GM13976 (cell line): ENCODE data around the gene KRT73.

Source experiments
- DNase-seq: peaks from one replicate; pipeline ENCODE4 v3.0.0; 2012; ENCODE audit warnings: low spot score
- in situ Hi-C: fragments of 300-500 bp; cut with MboI; formaldehyde crosslinking; loops from one replicate; pipeline ENCODE4 v1.12.0; 2022; ENCODE audit warnings: low sequenced_read_pairs, mixed read lengths, inconsistent platforms; ENCODE audit not compliant: unreplicated experiment
- TF ChIP-seq, protein P1 (sequence below): IDR thresholded peaks from 2 replicates; pipeline ENCODE4 v1.5.1; 2012; ENCODE audit warnings: borderline replicate concordance, mild to moderate bottlenecking; ENCODE audit not compliant: insufficient read depth; ENCODE audit errors: extremely low read depth, missing control alignments, control extremely low read depth

Gene KRT73

DNA sequence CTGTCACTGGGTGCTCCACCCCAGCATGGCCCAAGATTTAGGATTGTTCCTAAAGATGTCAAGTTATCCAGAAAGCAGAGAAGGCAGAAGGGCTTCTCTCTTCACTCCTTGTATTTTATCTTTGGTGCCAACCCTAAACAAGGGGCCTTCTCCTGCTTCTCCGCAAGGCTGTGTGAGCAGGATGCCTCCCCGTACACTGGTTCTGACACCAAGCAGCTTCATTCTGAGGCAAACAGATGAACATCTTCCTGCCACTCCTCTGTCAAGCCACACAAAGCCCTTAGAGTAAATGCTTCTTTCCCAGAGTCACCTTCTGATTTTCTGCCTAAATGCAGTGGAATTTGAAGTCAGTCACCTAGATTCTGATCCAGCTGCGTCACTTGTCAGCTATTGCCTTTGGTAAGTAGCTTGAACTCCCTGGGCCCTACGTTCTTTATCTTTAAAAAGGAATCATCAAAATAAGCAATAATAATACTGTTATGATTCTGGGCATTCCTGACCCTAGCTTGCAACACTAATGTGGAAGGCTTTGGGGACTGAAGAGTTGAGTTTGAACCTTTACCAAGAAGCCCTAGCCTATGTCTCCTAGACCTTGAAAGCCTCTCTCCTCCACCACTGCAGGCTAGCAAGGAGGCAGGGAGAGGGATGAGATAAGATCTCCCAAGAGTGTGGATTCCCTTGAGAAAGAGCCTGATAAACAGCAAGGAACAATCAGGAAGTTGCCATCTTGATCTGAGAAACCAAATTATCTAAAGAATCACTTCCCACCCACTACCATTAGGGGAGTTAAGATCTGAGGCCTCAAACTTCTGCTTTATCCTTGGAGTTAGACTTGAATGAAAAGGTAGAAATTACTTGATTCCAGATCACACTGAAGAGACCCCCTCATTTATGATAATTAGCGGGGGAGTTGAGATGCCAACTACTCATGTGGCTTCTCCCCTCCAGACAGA is 5.7 kb downstream of the KRT73 start:
- in situ Hi-C loops: no loop called here
- no peak for DNase-seq
- TF ChIP-seq, protein P1, sequence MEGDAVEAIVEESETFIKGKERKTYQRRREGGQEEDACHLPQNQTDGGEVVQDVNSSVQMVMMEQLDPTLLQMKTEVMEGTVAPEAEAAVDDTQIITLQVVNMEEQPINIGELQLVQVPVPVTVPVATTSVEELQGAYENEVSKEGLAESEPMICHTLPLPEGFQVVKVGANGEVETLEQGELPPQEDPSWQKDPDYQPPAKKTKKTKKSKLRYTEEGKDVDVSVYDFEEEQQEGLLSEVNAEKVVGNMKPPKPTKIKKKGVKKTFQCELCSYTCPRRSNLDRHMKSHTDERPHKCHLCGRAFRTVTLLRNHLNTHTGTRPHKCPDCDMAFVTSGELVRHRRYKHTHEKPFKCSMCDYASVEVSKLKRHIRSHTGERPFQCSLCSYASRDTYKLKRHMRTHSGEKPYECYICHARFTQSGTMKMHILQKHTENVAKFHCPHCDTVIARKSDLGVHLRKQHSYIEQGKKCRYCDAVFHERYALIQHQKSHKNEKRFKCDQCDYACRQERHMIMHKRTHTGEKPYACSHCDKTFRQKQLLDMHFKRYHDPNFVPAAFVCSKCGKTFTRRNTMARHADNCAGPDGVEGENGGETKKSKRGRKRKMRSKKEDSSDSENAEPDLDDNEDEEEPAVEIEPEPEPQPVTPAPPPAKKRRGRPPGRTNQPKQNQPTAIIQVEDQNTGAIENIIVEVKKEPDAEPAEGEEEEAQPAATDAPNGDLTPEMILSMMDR: no peak

DNA sequence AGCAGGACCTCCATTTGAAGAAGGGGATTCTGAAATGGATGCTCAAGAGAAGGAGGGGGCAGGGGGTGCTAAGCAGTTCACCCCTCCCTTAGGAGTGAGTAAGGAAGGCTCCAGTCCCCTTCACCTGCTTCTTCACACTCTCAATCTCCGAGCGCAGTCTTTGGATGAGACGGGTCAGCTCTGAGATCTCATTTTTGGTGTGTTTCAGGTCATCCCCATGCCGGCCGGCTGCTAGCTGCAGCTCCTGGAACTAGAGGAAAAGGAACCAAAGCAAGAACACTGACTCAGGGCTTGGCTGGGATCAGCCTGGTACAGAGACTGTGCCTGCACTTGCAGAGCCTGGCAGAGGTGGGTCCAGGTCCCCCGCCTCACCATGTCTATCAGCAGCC is 7.3 kb downstream of the KRT73 start:
- DNase-seq: no peak
- in situ Hi-C loops: no loop called here
- TF ChIP-seq, protein P1: no peak

DNA sequence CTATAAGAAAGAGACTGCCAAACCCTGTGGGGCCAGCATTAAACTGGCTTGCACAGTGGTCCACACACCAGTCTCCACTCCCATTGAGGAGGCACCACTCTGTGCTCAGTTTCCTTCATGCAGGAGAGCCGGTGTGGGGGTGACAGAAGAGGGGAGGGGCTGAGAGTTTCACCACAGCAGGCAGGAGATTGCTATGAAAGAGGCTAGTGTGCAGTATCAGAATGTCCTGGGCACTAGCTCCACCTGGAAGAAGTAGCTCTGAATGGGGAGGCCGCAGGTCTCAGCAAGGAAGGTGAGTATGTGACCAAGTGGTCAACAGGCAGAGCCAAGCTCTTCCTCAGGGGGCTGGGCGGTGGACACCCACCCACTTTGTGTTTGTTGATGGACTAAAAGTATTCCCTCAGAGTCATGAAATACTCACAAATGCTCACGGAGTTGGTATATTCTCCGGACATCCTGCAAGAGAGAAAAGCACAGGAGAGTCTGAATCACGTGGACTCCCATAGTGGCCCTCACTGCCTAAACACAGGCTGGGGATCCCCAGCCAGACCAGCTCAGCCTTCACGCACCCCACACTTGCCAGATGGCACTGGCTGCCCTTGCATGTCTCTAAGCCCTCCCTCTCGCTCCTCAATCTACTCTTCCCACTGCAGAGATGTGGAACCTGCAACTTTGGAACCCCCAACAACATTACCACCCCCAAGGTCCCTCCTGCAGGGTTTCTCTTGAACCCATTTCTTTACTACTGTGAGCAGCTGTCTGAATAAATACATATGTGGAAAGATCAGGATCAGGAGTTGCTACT is 9.3 kb downstream of the KRT73 start:
- TF ChIP-seq, protein P1: no peak
- in situ Hi-C loops: no loop called here
- no peak for DNase-seq

DNA sequence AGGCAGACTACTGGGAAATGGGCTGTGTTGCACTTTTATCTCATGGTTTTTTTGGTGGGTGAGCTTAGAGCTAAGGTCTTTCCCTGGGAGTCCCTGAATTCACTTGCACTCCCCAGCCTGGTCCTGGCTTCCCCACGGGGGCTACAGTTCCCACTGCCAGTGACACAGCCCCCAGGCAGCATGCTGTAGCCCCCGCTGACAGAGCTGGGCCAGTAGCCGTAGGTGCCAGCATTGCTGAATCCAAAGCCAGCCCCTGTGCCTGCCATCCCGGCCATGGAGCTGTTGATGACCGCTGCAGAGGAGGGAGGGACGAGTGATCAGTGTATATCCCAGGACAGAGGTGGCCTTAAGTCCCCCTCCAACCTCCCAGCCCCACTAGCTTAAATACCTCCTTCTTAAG is 10.2 kb downstream of the KRT73 start:
- DNase-seq: no peak
- in situ Hi-C loops: no loop called here
- TF ChIP-seq, protein P1: no peak

DNA sequence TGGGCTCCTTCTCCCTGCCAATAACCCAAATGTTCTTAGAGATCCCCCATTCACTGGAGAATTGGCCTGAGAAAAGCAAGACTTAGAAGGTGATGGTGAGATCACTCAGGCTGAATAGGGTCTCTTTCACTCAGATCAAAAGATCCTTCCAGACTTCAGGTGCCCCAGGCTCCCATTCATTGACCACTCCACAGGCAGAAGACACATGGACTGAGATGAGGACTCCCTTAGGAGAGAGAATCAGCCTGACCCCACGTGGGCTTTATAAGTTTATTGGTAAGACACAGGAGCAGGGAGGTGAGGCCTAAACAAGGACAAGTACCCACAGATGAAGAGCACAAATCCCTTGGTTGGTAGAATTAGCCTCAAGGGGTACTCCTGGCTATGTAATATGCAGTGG is 11.0 kb downstream of the KRT73 start:
- TF ChIP-seq, protein P1: no peak
- in situ Hi-C loops: no loop called here
- DNase-seq: no peak

DNA sequence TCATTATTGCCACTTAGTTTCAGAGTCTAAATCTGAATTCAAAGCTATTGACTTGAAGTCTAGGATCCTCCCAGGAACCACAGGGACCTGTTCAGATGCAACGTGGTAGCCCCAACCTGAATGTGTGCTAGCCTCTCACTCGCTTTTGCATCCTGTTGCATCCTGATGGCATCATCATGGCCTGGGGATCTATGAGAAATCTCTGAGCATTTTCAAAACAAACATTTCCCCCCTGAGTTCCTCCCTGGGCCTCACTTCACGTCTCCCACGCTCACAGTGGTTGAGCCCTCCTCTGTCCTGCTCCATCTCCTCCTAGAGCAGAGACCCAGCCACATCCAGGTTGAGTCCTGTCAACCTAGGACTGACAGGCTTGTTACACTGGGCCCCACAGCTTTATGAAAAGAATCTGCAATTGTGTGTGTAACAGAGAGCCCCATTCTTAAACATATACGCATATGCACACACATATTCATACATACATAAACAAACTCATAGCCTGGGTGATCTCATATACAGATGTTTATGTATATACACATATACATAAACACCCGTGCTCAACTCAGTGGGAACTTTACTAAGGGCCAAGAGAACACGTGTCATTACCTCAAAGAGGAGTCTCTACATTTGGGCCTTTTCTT is 11.7 kb downstream of the KRT73 start:
- TF ChIP-seq, protein P1: no peak
- in situ Hi-C loops: no loop called here

More for the DNA sequence above, 11.7 kb downstream of the KRT73 start:
- no peak for DNase-seq
